Skeletal muscle satellite cell (primary cell): ENCODE results near the gene ALLC.

Experiments used
- H3K27me3 ChIP-seq: 2 replicates; pipeline ENCODE4 v1.7.0; 2013; ENCODE audit warnings: low read length; ENCODE audit not compliant: control insufficient read depth, insufficient read depth
- H3K36me3 ChIP-seq: 2 replicates; pipeline ENCODE4 v1.7.0; 2013; ENCODE audit warnings: mild to moderate bottlenecking, control low read depth, low read length; ENCODE audit not compliant: insufficient read depth
- H3K4me1 ChIP-seq: 2 replicates; pipeline ENCODE4 v1.7.0; 2013; ENCODE audit warnings: low read length; ENCODE audit not compliant: control insufficient read depth, insufficient read depth
- H3K4me2 ChIP-seq: 2 replicates; pipeline ENCODE4 v1.7.0; 2013; ENCODE audit warnings: mild to moderate bottlenecking, low read length
- H3K4me3 ChIP-seq: 2 replicates; pipeline ENCODE4 v1.7.0; 2013; ENCODE audit warnings: low read length
- H3K9ac ChIP-seq: 2 replicates; pipeline ENCODE4 v1.7.0; 2013; ENCODE audit warnings: mild to moderate bottlenecking, low read depth, low read length, moderate library complexity
- H3K9me3 ChIP-seq: replicated peaks from 2 replicates; pipeline ENCODE4 v1.7.0; 2013; ENCODE audit warnings: mild to moderate bottlenecking, control low read depth, low read length

ALLC gene

DNA sequence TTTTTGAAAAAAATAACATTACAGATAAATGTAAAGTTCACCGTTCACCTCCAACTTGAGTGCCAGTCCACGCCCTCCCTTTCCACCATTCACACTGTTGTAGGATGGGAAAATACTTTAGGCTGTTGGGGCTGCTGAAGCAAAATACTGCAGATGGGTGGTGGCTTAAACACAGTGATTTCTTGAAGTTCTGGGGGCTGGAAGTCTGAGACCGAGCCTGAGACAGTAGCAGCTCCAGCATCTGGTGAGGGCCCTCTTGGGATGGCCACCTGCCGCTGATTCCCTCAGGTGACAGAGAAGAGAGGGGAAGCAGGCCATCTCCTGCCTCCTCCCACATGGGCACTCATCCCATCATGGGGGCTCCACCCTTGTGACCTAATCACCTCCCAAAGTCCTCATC lies 17.7 kb downstream of the ALLC start:
- Histone ChIP-seq H3K4me3 (no peak overlapping the region), H3K9me3 (no peaks in the 10 kb centered on the region), H3K4me1 (no peaks in the 10 kb centered on the region), H3K36me3 (no peaks in the 10 kb centered on the region), H3K27me3 (peaks cover 2% of the 10 kb centered on the region), H3K4me2 (no peak overlapping the region), H3K9ac (no peak overlapping the region)

DNA sequence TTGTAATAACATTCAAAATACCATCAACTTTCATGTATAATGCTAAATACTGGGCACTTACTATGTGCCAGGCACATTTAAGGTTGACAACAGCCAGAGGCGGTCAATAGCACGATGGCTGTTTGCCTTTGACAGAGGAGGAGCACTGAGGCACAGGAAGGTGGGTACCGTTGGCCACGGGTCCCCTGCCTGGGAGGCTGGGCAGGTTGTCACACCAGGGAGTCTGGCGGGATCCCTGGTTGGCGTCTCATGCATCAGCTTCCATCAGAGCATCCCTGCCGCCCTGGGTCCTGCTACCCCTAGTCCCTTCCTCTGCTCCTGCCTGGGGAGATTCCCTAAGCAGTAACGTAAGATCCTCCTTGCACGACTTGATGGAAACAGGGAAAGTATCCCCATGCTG lies 19.4 kb downstream of the ALLC start:
- H3K27me3 ChIP-seq, result peaks cover 2% of the 10 kb centered on the region
- H3K9me3 ChIP-seq, result no peaks in the 10 kb centered on the region

DNA sequence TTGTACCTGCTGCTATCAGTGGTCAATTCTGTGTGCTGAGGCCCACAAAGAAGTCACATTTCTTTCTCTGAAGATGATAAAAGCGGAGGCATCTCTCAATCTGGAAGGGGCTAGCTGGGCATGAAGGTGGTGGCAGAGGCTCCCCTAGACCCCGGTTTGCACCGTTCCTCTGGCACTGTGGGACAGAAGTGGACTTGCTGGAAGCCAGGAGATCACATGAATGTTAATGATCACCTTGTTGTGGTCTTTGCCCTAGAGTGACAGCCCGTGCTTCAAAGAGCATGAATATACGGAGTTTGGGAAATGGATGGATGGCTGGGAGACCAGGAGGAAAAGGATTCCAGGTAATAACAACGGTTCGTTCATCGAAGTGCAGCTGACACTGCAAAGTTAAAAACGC lies 20.2 kb downstream of the ALLC start:
- Histone ChIP-seq H3K4me2 (no peak overlapping the region), H3K4me3 (no peak overlapping the region), H3K4me1 (no peaks in the 10 kb centered on the region), H3K27me3 (peaks cover under 1% of the 10 kb centered on the region), H3K9me3 (no peaks in the 10 kb centered on the region), H3K9ac (no peak overlapping the region), H3K36me3 (no peaks in the 10 kb centered on the region)

More for the DNA sequence above, 19.4 kb downstream of the ALLC start:
- H3K4me3 ChIP-seq, result no peak overlapping the region
- no peak overlapping the region for H3K9ac ChIP-seq
- no peaks in the 10 kb centered on the region for H3K36me3 ChIP-seq
- H3K4me2 ChIP-seq, result no peak overlapping the region
- no peaks in the 10 kb centered on the region for H3K4me1 ChIP-seq

DNA sequence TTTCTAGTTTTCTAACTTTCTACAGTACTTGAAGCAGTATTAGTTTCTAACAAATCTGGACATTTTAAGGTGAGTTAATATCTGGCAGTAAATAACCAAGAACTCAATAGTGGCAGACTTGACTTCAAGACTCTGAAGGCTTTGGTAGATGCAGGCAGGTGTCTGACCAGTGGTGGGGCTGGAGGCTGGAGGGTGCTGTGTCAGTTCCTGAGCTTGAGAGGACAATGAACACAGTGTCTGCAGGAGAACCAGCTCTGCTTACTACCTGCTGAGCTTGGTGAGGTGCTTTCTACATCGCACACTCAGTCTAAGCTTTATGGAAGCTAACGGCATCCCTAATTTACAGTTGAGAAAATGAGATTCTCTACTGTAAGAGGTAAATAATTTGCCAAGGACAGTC lies 21.2 kb downstream of the ALLC start:
- Histone ChIP-seq H3K4me1 (no peaks in the 10 kb centered on the region), H3K36me3 (no peaks in the 10 kb centered on the region), H3K9ac (no peak overlapping the region)

DNA sequence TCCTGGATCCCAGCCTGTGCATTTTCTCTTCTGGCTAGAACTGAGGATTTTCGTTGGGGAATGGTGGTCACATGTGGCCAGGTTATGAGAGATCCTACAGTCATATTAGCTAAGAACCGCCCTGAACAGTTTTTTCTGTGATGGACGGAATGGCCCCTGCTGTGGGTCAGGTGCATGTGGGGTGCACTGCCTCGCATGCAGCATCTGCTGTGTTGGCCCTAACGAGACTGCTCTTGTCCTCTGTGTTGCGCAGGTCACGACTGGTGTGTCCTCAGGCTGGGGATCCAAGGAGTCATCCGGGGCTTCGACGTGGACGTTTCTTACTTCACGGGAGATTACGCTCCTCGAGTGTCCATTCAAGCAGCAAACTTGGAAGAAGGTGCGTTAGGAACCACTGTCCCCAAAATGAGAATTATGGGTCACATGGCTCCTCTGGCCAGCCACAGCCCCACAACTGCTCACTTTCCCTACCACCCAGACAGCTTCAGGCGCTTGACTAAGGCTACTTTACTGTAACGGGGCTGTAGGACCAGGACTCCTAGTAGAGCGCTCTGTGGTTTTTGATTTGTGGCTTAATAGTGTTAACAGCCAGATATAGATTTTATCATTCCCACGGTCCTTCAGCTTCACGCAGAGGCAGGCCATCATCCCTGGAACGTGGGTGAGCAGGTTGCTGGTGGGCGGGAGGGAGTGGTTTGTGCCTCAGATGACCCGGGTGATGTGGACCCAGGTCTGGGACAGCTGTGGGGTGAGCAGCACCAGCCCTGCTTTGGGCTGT lies 21.8 kb downstream of the ALLC start:
- no peaks in the 10 kb centered on the region for H3K4me1 ChIP-seq
- H3K9me3 ChIP-seq, result no peaks in the 10 kb centered on the region
- no peak overlapping the region for H3K4me2 ChIP-seq
- no peaks in the 10 kb centered on the region for H3K36me3 ChIP-seq
- no peak overlapping the region for H3K9ac ChIP-seq
- H3K27me3 ChIP-seq, result no peaks in the 10 kb centered on the region
- H3K4me3 ChIP-seq, result no peak overlapping the region

More for the DNA sequence above, 21.2 kb downstream of the ALLC start:
- Histone ChIP-seq H3K27me3 (no peaks in the 10 kb centered on the region), H3K4me2 (no peak overlapping the region), H3K9me3 (no peaks in the 10 kb centered on the region), H3K4me3 (no peak overlapping the region)

DNA sequence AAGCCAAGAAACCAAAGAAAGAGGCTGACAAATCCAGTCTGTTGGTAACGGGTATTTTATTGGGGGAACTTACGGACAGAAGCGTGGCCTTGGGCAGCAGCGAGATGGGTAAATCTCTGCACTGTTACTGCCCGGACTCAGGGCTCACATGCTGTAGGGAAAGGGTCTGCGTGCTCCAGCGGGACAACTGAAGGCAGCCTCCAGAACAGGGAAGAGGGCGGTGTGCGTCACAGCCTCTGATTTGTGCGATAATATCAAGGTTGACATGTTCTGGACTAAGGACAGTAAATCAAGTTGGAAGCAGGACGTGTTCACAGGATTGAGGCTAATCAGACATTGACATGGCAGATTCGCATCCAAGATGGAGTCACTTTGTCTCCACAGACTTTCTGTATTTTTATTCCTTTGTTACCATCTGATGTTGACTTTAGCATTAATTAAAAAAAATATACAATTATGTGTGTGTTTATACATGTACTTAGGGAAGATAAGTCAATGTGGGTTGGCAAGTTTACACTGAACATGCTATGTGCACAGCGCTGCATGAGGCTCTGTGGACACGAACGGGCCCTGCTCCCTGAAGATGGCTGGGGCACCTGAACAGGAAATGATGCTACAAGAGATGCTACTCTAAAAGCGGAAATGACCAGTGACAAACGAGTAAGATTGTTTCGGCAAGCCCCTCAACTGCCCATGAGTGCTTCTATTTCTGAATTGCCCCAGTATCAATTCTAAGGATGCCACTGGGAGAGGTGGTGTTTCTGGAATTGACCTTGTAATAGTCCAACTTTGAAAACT lies 22.7 kb downstream of the ALLC start:
- Histone ChIP-seq H3K9ac (no peak overlapping the region), H3K27me3 (no peaks in the 10 kb centered on the region), H3K9me3 (no peaks in the 10 kb centered on the region), H3K36me3 (no peaks in the 10 kb centered on the region), H3K4me1 (no peaks in the 10 kb centered on the region), H3K4me3 (no peak overlapping the region), H3K4me2 (no peak overlapping the region)

DNA sequence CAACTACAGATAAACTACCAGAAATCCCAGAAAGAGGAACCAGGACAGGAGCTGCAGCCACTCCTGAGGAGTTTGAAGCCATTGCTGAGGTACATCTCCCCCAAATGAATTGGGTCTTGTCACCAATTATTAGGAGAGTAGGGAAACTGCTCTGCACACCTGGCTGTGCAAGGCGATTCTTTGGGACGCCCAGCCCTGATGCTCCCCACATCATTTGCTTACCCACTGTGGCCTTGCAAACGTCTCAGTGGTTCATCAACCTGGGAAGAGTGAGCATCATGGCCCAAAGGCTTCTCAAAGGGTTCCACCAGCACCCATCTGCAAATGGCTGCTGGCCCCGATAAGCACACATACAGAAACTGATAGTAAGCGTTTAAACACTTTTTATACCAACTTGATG lies 23.6 kb downstream of the ALLC start:
- H3K4me2 ChIP-seq, result no peak overlapping the region
- H3K27me3 ChIP-seq, result no peaks in the 10 kb centered on the region
- no peaks in the 10 kb centered on the region for H3K36me3 ChIP-seq
- no peaks in the 10 kb centered on the region for H3K9me3 ChIP-seq
- no peak overlapping the region for H3K4me3 ChIP-seq
- H3K4me1 ChIP-seq, result no peaks in the 10 kb centered on the region
- no peak overlapping the region for H3K9ac ChIP-seq

DNA sequence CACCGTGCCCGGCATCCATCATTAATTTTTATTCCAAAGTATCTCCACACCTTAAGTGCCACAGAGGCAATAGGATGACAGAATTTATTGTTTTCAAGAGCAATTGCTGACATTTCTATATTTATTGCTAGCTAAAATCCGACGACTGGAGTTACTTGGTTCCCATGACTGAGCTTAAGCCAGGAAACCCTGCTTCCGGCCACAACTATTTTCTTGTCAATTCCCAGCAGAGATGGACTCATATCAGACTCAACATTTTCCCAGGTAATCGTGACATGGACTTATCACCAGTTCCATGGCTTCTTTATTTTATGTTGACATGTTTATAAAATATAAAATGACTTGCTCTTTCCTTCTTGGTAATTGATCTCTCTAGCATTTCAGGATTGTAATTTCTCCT lies 24.8 kb downstream of the ALLC start:
- H3K4me1 ChIP-seq, result no peaks in the 10 kb centered on the region
- no peak overlapping the region for H3K4me2 ChIP-seq
- H3K4me3 ChIP-seq, result no peak overlapping the region
- H3K27me3 ChIP-seq, result no peaks in the 10 kb centered on the region
- H3K9ac ChIP-seq, result no peak overlapping the region
- no peaks in the 10 kb centered on the region for H3K36me3 ChIP-seq
- H3K9me3 ChIP-seq, result no peaks in the 10 kb centered on the region

DNA sequence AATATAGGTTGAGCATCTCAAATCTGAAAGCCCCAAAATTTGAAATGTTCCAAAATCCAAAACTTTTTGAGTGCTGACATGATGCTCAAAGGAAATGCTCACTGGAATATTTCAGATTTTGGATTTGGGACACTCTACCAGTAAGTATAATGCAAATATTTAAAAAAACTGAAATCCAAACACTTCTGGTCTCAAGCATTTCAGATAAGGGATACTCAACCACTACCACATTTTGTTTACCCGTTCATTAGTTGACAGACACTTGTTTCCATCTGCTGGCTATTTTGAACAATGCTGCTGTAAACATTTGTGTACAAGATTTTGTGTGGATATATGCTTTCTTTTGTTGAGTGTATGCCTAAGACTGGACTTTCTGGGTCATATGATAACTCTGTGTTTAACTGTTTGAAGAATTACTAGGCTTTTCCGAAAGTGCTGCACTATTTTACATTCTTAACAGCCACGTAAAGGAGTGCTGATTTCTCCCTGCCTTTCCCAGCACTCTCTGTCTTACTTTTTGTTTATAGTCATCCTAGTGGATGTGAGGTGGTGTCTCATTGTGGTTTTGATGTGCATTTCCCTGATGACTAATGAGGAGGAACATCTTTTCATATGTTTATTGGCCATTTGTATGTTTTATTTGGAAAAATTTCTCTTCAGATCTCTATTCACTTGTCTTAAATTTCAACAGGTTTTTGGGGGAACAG lies 25.9 kb downstream of the ALLC start:
- Histone ChIP-seq H3K36me3 (no peaks in the 10 kb centered on the region), H3K4me1 (no peaks in the 10 kb centered on the region), H3K4me2 (no peak overlapping the region), H3K27me3 (no peaks in the 10 kb centered on the region), H3K4me3 (no peak overlapping the region), H3K9ac (no peak overlapping the region), H3K9me3 (no peaks in the 10 kb centered on the region)

DNA sequence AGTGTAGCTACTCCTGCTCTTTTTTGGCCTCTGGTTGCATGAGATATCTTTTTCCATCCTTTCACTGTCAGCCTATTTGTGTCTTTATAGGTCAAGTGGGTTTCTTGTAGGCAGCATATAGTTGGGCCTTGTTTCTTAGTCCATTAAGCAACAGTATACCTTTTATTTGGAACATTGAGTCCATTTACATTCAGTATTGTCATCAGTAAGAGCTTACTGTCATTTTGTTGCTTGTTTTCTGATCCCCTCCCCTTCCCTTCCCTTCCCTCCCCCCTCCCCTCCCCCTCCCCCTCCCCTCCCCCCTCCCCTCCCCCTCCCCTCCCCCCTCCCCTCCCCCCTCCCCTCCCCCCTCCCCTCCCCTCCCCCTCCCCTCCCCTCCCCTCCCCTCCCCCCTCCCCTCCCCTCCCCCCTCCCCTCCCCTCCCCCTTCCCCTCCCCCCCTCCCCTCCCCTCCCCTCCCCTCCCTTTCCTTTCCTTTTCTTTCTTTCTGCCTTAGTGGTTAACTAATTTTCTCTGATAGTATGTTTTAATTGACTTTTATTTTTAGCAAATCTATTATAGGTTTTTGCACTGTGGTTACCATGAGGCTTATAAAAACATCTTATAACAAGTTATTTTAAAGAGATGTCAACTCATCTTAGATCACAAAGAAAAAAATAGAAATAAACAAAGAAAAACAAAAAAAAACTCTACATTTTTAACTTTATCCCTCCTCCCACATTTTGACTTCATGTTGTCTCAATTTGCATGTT lies 32.2 kb downstream of the ALLC start:
- H3K9me3 ChIP-seq, result no peaks in the 10 kb centered on the region
- H3K27me3 ChIP-seq, result no peaks in the 10 kb centered on the region
- no peak overlapping the region for H3K9ac ChIP-seq
- H3K4me1 ChIP-seq, result no peaks in the 10 kb centered on the region
- H3K36me3 ChIP-seq, result no peaks in the 10 kb centered on the region
- no peak overlapping the region for H3K4me3 ChIP-seq
- H3K4me2 ChIP-seq, result no peak overlapping the region

DNA sequence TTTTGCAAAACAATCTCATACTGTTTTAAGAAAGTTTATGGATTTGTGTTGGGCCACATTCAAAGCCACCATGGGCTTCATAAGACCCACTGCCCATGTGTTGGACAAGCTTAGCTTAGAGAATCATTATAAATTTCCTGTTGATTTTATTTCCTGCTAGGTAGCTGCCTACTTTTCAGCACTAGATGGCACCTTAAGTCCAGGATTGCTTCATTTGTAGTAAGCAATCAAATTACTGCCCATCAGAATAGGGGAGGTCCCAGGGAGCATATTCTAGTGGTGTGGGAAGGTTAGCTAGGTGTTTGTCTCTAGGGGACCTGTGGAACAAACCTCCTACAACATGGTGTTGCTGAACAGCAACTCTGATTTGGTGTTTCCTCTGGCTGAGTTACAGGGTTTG lies 34.4 kb downstream of the ALLC start:
- no peaks in the 10 kb centered on the region for H3K9me3 ChIP-seq
- no peak overlapping the region for H3K4me3 ChIP-seq
- no peak overlapping the region for H3K9ac ChIP-seq
- H3K4me1 ChIP-seq, result no peaks in the 10 kb centered on the region
- H3K27me3 ChIP-seq, result no peaks in the 10 kb centered on the region
- H3K4me2 ChIP-seq, result no peak overlapping the region
- H3K36me3 ChIP-seq, result no peaks in the 10 kb centered on the region
